ENCODE results near the gene SCGB1D1. TPM values are rescaled to one million over a fixed set of nuclear protein-coding genes. Genes with fewer than 3 reads are reported as not detected.

The SCGB1D1 gene
- total RNA-seq, 6 experiments from 2014 or later: not detected

DNA sequence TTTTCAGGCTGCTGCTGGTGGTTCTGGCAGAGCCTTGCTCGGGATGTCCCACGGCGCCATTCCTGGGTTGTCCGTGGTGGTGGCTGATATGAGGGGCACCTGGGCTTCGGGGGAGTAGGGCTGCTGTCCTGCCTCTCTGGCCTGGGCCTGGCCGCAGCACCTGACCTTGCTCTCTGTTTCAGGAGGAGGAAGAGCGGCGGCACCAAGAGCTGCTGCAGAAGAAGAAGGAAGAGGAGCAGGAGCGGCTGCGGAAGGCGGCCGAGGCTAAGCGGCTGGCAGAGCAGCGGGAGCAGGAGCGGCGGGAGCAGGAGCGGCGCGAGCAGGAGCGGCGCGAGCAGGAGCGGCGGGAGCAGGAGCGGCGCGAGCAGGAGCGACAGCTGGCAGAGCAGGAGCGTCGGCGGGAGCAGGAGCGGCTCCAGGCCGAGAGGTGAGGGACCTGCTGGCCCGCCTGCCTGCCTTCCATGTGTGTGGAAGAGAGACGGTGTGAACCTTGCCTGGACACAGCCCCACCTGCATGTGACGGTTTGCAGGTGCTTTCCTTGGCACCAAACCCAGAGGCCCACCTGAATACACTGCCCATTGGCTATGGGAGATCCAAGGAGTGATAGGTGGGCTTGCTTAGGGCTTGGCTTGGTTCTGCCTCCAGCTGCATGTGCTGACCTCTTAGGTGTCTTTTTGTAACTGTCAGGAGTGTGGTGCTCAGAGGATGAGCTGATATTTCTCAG, 43.4 kb upstream of the SCGB1D1 start:
- H3K36me3 ChIP-seq: peaks cover 0 to 20% (median 0%) of the 10 kb centered on the region in 4 donors
- no peak for DNase-seq
- TF ChIP-seq POLR2A (IDR thresholded peaks at IDR 0.05): no peak
- no peak overlapping the region for H3K4me3 ChIP-seq
- no peak for ATAC-seq
- H3K9me3 ChIP-seq: no peaks in the 10 kb centered on the region
- intact Hi-C loops (cut with DNase I): no loop called here
- no peak overlapping the region for H3K27ac ChIP-seq
- H3K27me3 ChIP-seq: no peaks in the 10 kb centered on the region
- no peaks in the 10 kb centered on the region for H3K4me1 ChIP-seq
- 93% methylated on average over 22 of the region's 36 CpGs for WGBS (ENCODE audit: insufficient coverage, low coverage, low lambda C conversion rate, missing lambda C conversion rate)

DNA sequence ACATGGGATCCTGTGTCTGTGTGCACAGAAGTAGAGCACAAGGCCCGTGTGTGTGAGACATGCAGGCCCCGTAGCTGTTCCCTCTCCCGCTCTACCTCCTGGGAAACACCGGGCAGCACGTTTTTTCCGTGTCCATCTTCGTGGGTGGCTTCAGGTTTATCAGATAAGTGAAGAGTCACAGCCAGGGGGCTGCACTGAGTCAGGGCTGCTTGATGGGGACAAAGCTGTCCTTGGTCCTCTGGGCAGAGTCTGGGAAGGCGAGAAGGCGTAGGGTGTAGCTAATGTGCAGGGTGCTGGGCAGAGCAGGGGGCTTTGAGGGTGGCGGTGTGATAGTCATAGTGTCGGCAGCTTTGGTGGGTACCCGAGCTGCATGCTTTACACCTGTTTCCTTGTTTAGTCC, 42.5 kb upstream of the SCGB1D1 start:
- TF ChIP-seq, protein P1, sequence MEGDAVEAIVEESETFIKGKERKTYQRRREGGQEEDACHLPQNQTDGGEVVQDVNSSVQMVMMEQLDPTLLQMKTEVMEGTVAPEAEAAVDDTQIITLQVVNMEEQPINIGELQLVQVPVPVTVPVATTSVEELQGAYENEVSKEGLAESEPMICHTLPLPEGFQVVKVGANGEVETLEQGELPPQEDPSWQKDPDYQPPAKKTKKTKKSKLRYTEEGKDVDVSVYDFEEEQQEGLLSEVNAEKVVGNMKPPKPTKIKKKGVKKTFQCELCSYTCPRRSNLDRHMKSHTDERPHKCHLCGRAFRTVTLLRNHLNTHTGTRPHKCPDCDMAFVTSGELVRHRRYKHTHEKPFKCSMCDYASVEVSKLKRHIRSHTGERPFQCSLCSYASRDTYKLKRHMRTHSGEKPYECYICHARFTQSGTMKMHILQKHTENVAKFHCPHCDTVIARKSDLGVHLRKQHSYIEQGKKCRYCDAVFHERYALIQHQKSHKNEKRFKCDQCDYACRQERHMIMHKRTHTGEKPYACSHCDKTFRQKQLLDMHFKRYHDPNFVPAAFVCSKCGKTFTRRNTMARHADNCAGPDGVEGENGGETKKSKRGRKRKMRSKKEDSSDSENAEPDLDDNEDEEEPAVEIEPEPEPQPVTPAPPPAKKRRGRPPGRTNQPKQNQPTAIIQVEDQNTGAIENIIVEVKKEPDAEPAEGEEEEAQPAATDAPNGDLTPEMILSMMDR (IDR thresholded peaks at IDR 0.05): no peak
- TF ChIP-seq POLR2A (IDR thresholded peaks at IDR 0.05): no peak

DNA sequence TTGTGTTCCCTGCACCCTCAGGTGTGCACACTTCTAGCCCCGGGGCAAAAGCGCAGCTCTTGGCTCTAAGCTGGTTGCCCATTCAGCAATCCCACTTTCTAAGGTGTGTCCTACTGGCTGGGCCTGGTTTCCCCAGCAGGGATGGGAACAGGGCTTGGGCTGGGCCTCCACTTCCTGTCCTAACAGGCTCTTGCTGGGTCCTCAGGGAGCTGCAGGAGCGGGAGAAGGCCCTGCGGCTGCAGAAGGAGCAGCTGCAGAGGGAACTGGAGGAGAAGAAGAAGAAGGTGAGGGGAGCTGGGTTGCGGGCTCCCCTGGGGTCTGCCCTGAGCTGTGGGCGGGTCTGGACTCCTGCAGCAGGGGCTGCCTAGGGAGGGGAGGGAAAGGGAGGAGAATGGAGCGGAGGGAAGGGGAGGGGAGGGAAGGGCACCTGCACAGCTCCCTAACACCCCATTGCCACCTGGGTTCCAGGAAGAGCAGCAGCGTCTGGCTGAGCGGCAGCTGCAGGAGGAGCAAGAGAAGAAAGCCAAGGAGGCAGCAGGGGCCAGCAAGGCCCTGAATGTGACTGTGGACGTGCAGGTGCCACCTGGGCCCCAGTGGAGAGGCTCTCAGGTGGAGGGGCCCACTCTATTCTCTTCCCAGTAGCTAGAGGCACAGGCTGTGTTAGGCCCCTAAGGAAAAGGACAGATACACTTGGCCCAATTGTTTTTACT, 41.6 kb upstream of the SCGB1D1 start:
- Histone ChIP-seq H3K4me1 (no peaks in the 10 kb centered on the region), H3K27me3 (no peaks in the 10 kb centered on the region), H3K9me3 (no peaks in the 10 kb centered on the region), H3K36me3 (peaks cover 0 to 26% (median 0%) of the 10 kb centered on the region in 4 donors), H3K4me3 (no peak overlapping the region), H3K27ac (no peak overlapping the region)
- ATAC-seq (no peak), DNase-seq (no peak)
- no peak for TF ChIP-seq POLR2A (IDR thresholded peaks at IDR 0.05)
- TF ChIP-seq, protein P1 (IDR thresholded peaks at IDR 0.05): no peak
- 86% methylated on average over 6 of the region's 10 CpGs for WGBS (ENCODE audit: insufficient coverage, low coverage, low lambda C conversion rate, missing lambda C conversion rate)
- intact Hi-C loops (cut with DNase I): no loop called here

More for the DNA sequence above, 42.5 kb upstream of the SCGB1D1 start:
- DNase-seq (no peak), ATAC-seq (no peak)
- Histone ChIP-seq H3K27ac (no peak overlapping the region), H3K9me3 (no peaks in the 10 kb centered on the region), H3K4me1 (no peaks in the 10 kb centered on the region), H3K36me3 (peaks cover 0 to 26% (median 0%) of the 10 kb centered on the region in 4 donors), H3K4me3 (no peak overlapping the region), H3K27me3 (no peaks in the 10 kb centered on the region)
- 96% methylated on average over 8 of the region's 12 CpGs for WGBS (ENCODE audit: insufficient coverage, low coverage, low lambda C conversion rate, missing lambda C conversion rate)
- intact Hi-C loops (cut with DNase I): no loop called here

GRCh38 chr11:62149986-62150886, 39.8 kb upstream of the SCGB1D1 start:
- no peak for DNase-seq
- WGBS (ENCODE audit: insufficient coverage, low coverage, low lambda C conversion rate, missing lambda C conversion rate): 94% methylated on average over 3 of the region's 17 CpGs
- ATAC-seq: no peak
- no peak overlapping the region for H3K27ac ChIP-seq
- TF ChIP-seq, protein P1 (IDR thresholded peaks at IDR 0.05): no peak
- no peak for TF ChIP-seq POLR2A (IDR thresholded peaks at IDR 0.05)
- H3K27me3 ChIP-seq: no peaks in the 10 kb centered on the region
- H3K9me3 ChIP-seq: no peaks in the 10 kb centered on the region
- no peaks in the 10 kb centered on the region for H3K4me1 ChIP-seq
- intact Hi-C loops (cut with DNase I): no loop called here
- H3K36me3 ChIP-seq: peaks cover 0 to 26% (median 0%) of the 10 kb centered on the region in 4 donors
- no peak overlapping the region for H3K4me3 ChIP-seq
